ENCODE results near the gene TFCP2L1. TPM values are rescaled to one million over a fixed set of nuclear protein-coding genes. Genes with fewer than 3 reads are reported as not detected.
"Not testable (repeated sequence)": the region's sequence is repeated elsewhere in the genome, so short reads cannot be mapped to it uniquely, and the experiment has no call there.

The TFCP2L1 gene
- total and polyA plus RNA-seq, 12 donors = 0.02 to 0.60 (median 0.14) TPM; not detected in 1

DNA sequence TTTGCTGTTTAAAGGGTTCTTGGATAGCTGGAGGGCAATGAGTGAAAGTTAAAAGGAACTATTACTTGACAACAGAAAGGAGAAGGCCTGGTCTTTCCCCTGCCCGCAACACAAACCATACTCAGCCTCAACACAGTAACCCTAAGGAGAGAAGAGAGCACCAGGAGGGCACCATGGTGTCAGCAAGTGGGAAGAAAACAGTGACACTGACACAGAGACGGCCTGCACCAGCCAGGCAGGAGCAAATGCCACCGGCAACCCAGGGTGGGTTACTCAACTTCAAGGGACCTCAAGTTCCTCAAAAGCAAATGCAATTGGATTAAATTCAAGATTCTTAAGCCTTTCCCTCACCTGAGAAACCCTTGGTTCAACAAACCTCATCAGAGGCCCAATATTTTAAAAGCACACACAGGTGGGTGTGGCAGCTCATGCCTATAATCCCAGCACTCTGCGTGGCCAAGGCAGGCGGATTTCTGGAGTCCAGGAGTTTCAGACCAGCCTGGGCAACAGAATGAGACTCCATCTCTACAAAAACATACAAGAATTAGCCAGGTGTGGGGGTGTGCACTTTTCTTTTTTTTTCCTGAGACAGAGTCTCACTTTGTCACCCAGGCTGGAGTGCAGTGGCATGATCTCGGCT lies 52.3 kb downstream of the TFCP2L1 start:
- 86 to 90% methylated on average over 6 of the region's 6 CpGs for WGBS, 2 donors
- intact Hi-C loops (cut with DNase I) = no loop called here
- H3K4me3 ChIP-seq = no peak overlapping the region
- no peak for ATAC-seq
- H3K9me3 ChIP-seq = no peaks in the 10 kb centered on the region
- peaks cover 0 to 39% (median 3%) of the 10 kb centered on the region in 7 donors for H3K27me3 ChIP-seq
- H3K36me3 ChIP-seq = no peaks in the 10 kb centered on the region
- H3K27ac ChIP-seq = no peak overlapping the region
- DNase-seq = no peak
- TF ChIP-seq, protein P1, sequence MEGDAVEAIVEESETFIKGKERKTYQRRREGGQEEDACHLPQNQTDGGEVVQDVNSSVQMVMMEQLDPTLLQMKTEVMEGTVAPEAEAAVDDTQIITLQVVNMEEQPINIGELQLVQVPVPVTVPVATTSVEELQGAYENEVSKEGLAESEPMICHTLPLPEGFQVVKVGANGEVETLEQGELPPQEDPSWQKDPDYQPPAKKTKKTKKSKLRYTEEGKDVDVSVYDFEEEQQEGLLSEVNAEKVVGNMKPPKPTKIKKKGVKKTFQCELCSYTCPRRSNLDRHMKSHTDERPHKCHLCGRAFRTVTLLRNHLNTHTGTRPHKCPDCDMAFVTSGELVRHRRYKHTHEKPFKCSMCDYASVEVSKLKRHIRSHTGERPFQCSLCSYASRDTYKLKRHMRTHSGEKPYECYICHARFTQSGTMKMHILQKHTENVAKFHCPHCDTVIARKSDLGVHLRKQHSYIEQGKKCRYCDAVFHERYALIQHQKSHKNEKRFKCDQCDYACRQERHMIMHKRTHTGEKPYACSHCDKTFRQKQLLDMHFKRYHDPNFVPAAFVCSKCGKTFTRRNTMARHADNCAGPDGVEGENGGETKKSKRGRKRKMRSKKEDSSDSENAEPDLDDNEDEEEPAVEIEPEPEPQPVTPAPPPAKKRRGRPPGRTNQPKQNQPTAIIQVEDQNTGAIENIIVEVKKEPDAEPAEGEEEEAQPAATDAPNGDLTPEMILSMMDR (IDR thresholded peaks at IDR 0.05) = no peak
- H3K4me1 ChIP-seq = no peaks in the 10 kb centered on the region

DNA sequence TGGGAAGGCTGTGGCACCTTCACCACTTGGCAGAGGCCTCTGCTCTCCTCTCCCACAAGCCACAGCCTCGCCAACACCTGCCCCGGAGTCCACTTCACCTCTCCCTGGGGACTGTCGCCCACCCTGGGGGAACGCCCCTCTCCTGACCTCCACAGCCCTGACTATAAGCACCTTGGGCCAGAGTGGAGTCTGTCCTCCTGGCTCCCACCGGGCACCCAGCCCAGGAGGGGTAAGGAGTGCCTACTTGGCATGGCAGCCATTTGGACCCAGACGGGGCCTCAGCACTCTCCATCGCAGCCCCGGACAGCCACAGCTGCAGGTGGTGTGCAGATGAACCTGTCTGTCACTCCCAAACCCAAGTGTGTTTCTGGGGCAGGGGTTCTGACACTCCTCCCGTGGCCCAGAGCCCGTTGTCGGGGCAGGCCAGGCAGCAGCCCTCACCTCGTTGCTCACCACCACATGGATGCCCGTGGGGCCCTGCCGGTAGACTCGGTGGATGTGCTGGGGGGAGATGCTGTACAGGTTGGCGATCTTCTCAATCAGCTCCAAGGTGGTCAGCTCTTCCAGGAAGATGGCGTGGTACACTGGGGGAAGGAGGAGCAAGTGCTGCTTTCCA lies 53.5 kb downstream of the TFCP2L1 start:
- no peak overlapping the region for H3K27ac ChIP-seq
- H3K4me1 ChIP-seq = no peaks in the 10 kb centered on the region
- ATAC-seq (no peak), DNase-seq (no peak)
- H3K27me3 ChIP-seq = peaks cover 0 to 27% (median 0%) of the 10 kb centered on the region in 7 donors
- TF ChIP-seq, protein P1 (IDR thresholded peaks at IDR 0.05) = no peak
- WGBS, 2 donors = 85 to 88% methylated on average over 17 of the region's 17 CpGs
- intact Hi-C loops (cut with DNase I) = no loop called here
- no peaks in the 10 kb centered on the region for H3K36me3 ChIP-seq
- H3K9me3 ChIP-seq = no peaks in the 10 kb centered on the region
- H3K4me3 ChIP-seq = no peak overlapping the region

DNA sequence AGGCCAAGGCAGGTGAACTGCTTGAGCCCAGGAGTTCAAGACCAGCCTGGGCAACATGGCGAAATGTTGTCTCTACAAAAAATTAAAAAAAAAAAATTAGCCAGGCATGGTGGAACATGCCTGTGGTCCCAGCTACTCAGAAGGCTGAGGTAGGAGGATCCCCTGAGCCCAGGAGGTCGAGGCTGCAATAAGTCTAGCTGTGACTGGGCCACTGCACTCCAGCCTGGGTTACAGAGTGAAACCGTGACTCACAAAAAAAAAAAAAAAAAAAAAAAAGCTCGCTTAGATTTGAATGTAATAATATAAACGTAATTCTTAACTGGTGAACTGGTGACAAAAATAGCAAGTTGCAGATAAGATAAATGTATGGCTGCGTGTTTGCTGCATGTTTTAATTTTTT lies 56.5 kb downstream of the TFCP2L1 start:
- TF ChIP-seq, protein P1 (IDR thresholded peaks at IDR 0.05) = no peak
- Histone ChIP-seq H3K4me3 (no peak overlapping the region), H3K9me3 (no peaks in the 10 kb centered on the region), H3K36me3 (no peaks in the 10 kb centered on the region), H3K27me3 (peaks cover 0 to 16% (median 0%) of the 10 kb centered on the region in 7 donors), H3K4me1 (no peaks in the 10 kb centered on the region), H3K27ac (no peak overlapping the region)
- no peak for DNase-seq
- no peak for ATAC-seq
- intact Hi-C loops (cut with DNase I) = no loop called here
- WGBS, 2 donors = 62 to 66% methylated on average over 6 of the region's 6 CpGs

DNA sequence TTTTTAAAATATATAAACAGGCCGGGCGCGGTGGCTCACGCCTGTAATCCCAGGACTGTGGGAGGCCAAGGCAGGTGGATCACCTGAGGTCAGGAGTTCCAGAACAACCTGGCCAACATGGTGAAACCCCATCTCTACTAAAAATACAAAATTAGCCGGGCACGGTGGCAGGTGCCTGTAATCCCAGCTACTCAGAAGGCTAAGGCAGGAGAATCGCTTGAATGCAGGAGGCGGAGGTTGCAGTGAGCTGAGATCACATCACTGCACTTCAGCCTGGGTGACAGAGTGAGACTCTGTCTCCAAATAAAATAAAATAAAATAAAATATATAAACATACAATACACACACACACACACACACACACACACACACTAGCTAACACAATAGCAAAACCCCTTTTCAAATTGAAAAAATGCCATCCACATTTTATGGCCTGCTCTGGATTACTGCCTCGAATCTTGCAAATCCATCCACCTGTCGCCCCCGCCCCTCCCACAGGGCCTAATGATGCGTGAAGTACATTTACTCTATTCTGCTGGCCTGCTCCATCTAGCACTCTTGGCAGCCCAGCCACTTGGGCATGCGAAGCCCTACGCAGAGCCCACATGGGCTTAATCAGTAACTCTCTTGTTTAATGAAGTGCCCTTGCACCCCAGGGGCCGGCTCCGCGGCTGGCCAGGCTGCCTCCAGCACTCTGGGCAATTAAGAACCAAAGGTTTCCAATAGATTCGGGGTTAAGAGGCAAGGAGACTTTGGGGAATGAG lies 57.4 kb downstream of the TFCP2L1 start:
- H3K9me3 ChIP-seq; intact Hi-C loops (cut with DNase I); H3K4me3 ChIP-seq; ATAC-seq; H3K27ac ChIP-seq; H3K36me3 ChIP-seq; DNase-seq; H3K4me1 ChIP-seq; H3K27me3 ChIP-seq: not testable (repeated sequence)
- WGBS, 2 donors = 87 to 91% methylated on average over 18 of the region's 18 CpGs

DNA sequence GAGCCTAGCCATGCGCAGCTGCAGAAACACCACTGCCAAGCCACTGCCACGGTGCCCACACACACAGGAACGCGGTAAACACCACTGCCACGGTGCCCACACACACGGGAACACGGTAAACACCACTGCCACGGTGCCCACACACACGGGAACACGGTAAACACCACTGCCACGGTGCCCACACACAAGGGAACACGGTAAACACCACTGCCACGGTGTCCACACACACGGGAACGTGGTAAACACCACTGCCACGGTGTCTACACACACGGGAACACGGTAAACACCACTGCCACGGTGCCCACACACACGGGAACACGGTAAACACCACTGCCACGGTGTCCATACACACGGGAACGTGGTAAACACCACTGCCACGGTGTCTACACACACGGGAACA lies 59.3 kb downstream of the TFCP2L1 start:
- ATAC-seq; H3K27me3 ChIP-seq; H3K9me3 ChIP-seq; H3K36me3 ChIP-seq; intact Hi-C loops (cut with DNase I); H3K4me3 ChIP-seq; H3K27ac ChIP-seq; DNase-seq; H3K4me1 ChIP-seq: not testable (repeated sequence)
- 95% methylated on average over 24 to 26 of the region's 26 CpGs for WGBS, 2 donors
